Trophoblast cell (in vitro differentiated cells and primary cell): ENCODE results near the gene KDM2B.

Source experiments
- DNase-seq, 2 donors: peaks; one replicate each; pipeline ENCODE4 v3.0.0-alpha.2; 2016
- H2AFZ ChIP-seq: 2 replicates; pipeline ENCODE4 v1.6.1; 2013; ENCODE audit warnings: low read length, moderate library complexity, mild to moderate bottlenecking; ENCODE audit not compliant: insufficient read depth, poor library complexity
- H2AK5ac ChIP-seq: 2 replicates; pipeline ENCODE4 v1.6.1; 2013; ENCODE audit warnings: mild to moderate bottlenecking, low read length
- H2BK120ac ChIP-seq: 2 replicates; pipeline ENCODE4 v1.6.1; 2013; ENCODE audit warnings: low read length, mild to moderate bottlenecking, moderate library complexity; ENCODE audit not compliant: insufficient read depth, poor library complexity
- H2BK12ac ChIP-seq: 2 replicates; pipeline ENCODE4 v1.6.1; 2013; ENCODE audit warnings: mild to moderate bottlenecking, low read length, moderate library complexity
- H2BK5ac ChIP-seq: 2 replicates; pipeline ENCODE4 v1.6.1; 2013; ENCODE audit warnings: low read length, low read depth, moderate library complexity, mild to moderate bottlenecking; ENCODE audit not compliant: poor library complexity
- H3K14ac ChIP-seq: 2 replicates; pipeline ENCODE4 v1.6.1; 2013; ENCODE audit warnings: mild to moderate bottlenecking, low read length
- H3K18ac ChIP-seq: 2 replicates; pipeline ENCODE4 v1.6.1; 2013; ENCODE audit warnings: mild to moderate bottlenecking, low read length
- H3K23ac ChIP-seq: 2 replicates; pipeline ENCODE4 v1.6.1; 2013; ENCODE audit warnings: low read length
- H3K27ac ChIP-seq: 2 replicates; pipeline ENCODE4 v1.5.1; 2013; ENCODE audit warnings: low read depth, mild to moderate bottlenecking, inconsistent platforms, low read length, moderate library complexity
- H3K27me3 ChIP-seq: 2 replicates; pipeline ENCODE4 v1.6.1; 2013; ENCODE audit warnings: inconsistent platforms, mild to moderate bottlenecking, low read length, moderate library complexity; ENCODE audit not compliant: insufficient read depth
- H3K36me3 ChIP-seq, 2 experiments: 1 replicate in 1 of 2; 2 replicates in 1 of 2; pipeline ENCODE4 v1.6.1; 2013; ENCODE audit warnings: low read length in 2 of 2, mild to moderate bottlenecking in 2 of 2, moderate library complexity in 1 of 2; ENCODE audit not compliant: insufficient read depth in 2 of 2, control insufficient read depth in 1 of 2
- H3K4ac ChIP-seq: 2 replicates; pipeline ENCODE4 v1.6.1; 2013; ENCODE audit warnings: low read depth, mild to moderate bottlenecking, low read length, moderate library complexity
- H3K4me1 ChIP-seq, 2 experiments: 1 replicate in 1 of 2; 2 replicates in 1 of 2; pipeline ENCODE4 v1.6.1; 2013; ENCODE audit warnings: low read length in 2 of 2, mild to moderate bottlenecking in 2 of 2, moderate library complexity in 1 of 2; ENCODE audit not compliant: insufficient read depth in 2 of 2, control insufficient read depth in 1 of 2
- H3K4me2 ChIP-seq: 2 replicates; pipeline ENCODE4 v1.6.1; 2013; ENCODE audit warnings: inconsistent platforms, mild to moderate bottlenecking, low read length, moderate library complexity
- H3K4me3 ChIP-seq: 2 replicates; pipeline ENCODE4 v1.5.1; 2013; ENCODE audit warnings: mild to moderate bottlenecking, low read depth, low read length, inconsistent platforms
- H3K79me1 ChIP-seq: one replicate; pipeline ENCODE4 v1.6.1; 2013; ENCODE audit warnings: low read length
- H3K79me2 ChIP-seq: 2 replicates; pipeline ENCODE4 v1.6.1; 2013; ENCODE audit warnings: low read length, mild to moderate bottlenecking; ENCODE audit not compliant: control insufficient read depth, insufficient read depth, poor library complexity
- H3K9ac ChIP-seq: 2 replicates; pipeline ENCODE4 v1.6.1; 2013; ENCODE audit warnings: mild to moderate bottlenecking, low read length
- H3K9me3 ChIP-seq: 2 replicates; pipeline ENCODE4 v1.6.1; 2013; ENCODE audit warnings: low read depth, mild to moderate bottlenecking, control low read depth, inconsistent platforms, low read length; ENCODE audit not compliant: insufficient read depth
- H4K12ac ChIP-seq: 2 replicates; pipeline ENCODE4 v1.6.1; 2013; ENCODE audit warnings: low read depth, mild to moderate bottlenecking, low read length, moderate library complexity
- H4K8ac ChIP-seq: 2 replicates; pipeline ENCODE4 v1.6.1; 2013; ENCODE audit warnings: low read depth, mild to moderate bottlenecking, low read length, moderate library complexity
- H4K91ac ChIP-seq: one replicate; pipeline ENCODE4 v1.6.1; 2013; ENCODE audit warnings: low read depth, mild to moderate bottlenecking, low read length, moderate library complexity
- WGBS: extraction: QIAGEN DNeasy Blood & Tissue Kit; methylation state at CpG from one replicate; pipeline ENCODE4 v1.1.7; 2013; ENCODE audit warnings: missing lambda C conversion rate; ENCODE audit not compliant: insufficient read length, insufficient coverage; ENCODE audit errors: extremely low coverage; 5-methylcytosine and 5-hydroxymethylcytosine counted together

KDM2B gene

GRCh38 chr12:121519227-121519626 lies 61.6 kb downstream of the KDM2B start:
- DNase-seq, result no peak
- Histone ChIP-seq H3K9ac (no peak overlapping the region), H3K18ac (no peak overlapping the region), H3K4me1 (peaks cover 0 to 4% of the 10 kb centered on the region in 2 experiments), H3K27ac (no peak overlapping the region), H3K79me2 (no peaks in the 10 kb centered on the region), H2BK5ac (no peak overlapping the region), H3K4me2 (no peak overlapping the region), H3K14ac (no peak overlapping the region), H2BK12ac (no peak overlapping the region), H2BK120ac (no peak overlapping the region), H3K79me1 (peaks cover 2% of the 10 kb centered on the region), H3K9me3 (peaks cover 6% of the 10 kb centered on the region), H3K4me3 (no peak overlapping the region), H4K91ac (no peak overlapping the region), H4K12ac (no peak overlapping the region), H3K36me3 (peaks cover 6 to 11% of the 10 kb centered on the region in 2 experiments), H4K8ac (no peak overlapping the region), H3K23ac (no peak overlapping the region), H2AK5ac (no peak overlapping the region), H3K4ac (no peak overlapping the region), H2AFZ (no peak overlapping the region), H3K27me3 (no peaks in the 10 kb centered on the region)

- H2AFZ ChIP-seq, result no peak overlapping the region
- no peak overlapping the region for H3K9ac ChIP-seq
- H3K14ac ChIP-seq, result no peak overlapping the region
- no peak overlapping the region for H2BK12ac ChIP-seq
- no CpG with 5 or more reads among the region's 10 CpGs for WGBS
- H3K36me3 ChIP-seq, result peaks cover 6 to 11% of the 10 kb centered on the region in 2 experiments
- H3K23ac ChIP-seq, result no peak overlapping the region
- no peak overlapping the region for H4K91ac ChIP-seq
- no peak for DNase-seq
- no peak overlapping the region for H3K27ac ChIP-seq
- H3K79me2 ChIP-seq, result no peaks in the 10 kb centered on the region
- no peak overlapping the region for H4K12ac ChIP-seq
- no peak overlapping the region for H3K4me3 ChIP-seq
- H3K18ac ChIP-seq, result no peak overlapping the region
- H2BK120ac ChIP-seq, result no peak overlapping the region
- peaks cover 8% of the 10 kb centered on the region for H3K9me3 ChIP-seq
- H3K4me2 ChIP-seq, result no peak overlapping the region
- H3K79me1 ChIP-seq, result peaks cover 2% of the 10 kb centered on the region
- peaks cover 0 to 4% of the 10 kb centered on the region in 2 experiments for H3K4me1 ChIP-seq
- H3K4ac ChIP-seq, result no peak overlapping the region
- no peak overlapping the region for H2BK5ac ChIP-seq
- H4K8ac ChIP-seq, result no peak overlapping the region
- H2AK5ac ChIP-seq, result no peak overlapping the region
- no peaks in the 10 kb centered on the region for H3K27me3 ChIP-seq
Observed at GRCh38 chr12:121518656-121519055, 62.2 kb downstream of the KDM2B start.

- Histone ChIP-seq H4K8ac (no peak overlapping the region), H2BK120ac (no peak overlapping the region), H3K79me2 (no peaks in the 10 kb centered on the region), H4K91ac (no peak overlapping the region), H2AK5ac (no peak overlapping the region), H3K9ac (no peak overlapping the region), H3K9me3 (peaks cover 6% of the 10 kb centered on the region), H3K4me1 (peaks cover 0 to 4% of the 10 kb centered on the region in 2 experiments), H2BK12ac (no peak overlapping the region), H3K23ac (no peak overlapping the region), H3K14ac (no peak overlapping the region), H2AFZ (no peak overlapping the region), H3K4me3 (no peak overlapping the region), H4K12ac (no peak overlapping the region), H3K18ac (no peak overlapping the region), H3K36me3 (peaks cover 15 to 22% of the 10 kb centered on the region in 2 experiments), H3K4me2 (no peak overlapping the region), H3K27me3 (no peaks in the 10 kb centered on the region), H3K27ac (no peak overlapping the region), H2BK5ac (no peak overlapping the region), H3K79me1 (peaks cover 2% of the 10 kb centered on the region), H3K4ac (no peak overlapping the region)
- WGBS, result no CpG with 5 or more reads among the region's 10 CpGs
- DNase-seq, result no peak
Observed at GRCh38 chr12:121516437-121517011, 64.3 kb downstream of the KDM2B start.

- Histone ChIP-seq H3K36me3 (peaks cover 9 to 19% of the 10 kb centered on the region in 2 experiments), H3K18ac (no peak overlapping the region), H2BK120ac (no peak overlapping the region), H2AK5ac (no peak overlapping the region), H4K12ac (no peak overlapping the region), H3K14ac (no peak overlapping the region), H3K9ac (no peak overlapping the region), H3K4me2 (no peak overlapping the region), H3K23ac (no peak overlapping the region), H2BK5ac (no peak overlapping the region), H3K9me3 (peaks cover 4% of the 10 kb centered on the region), H2BK12ac (no peak overlapping the region), H3K4me3 (no peak overlapping the region), H2AFZ (no peak overlapping the region), H3K4ac (no peak overlapping the region), H4K8ac (no peak overlapping the region), H3K27me3 (no peaks in the 10 kb centered on the region), H3K79me1 (peaks cover 2% of the 10 kb centered on the region), H3K27ac (no peak overlapping the region), H3K4me1 (peaks cover 0 to 4% of the 10 kb centered on the region in 2 experiments), H3K79me2 (no peaks in the 10 kb centered on the region), H4K91ac (no peak overlapping the region)
- DNase-seq, result no peak
- WGBS, result no CpG with 5 or more reads among the region's 7 CpGs
Observed at GRCh38 chr12:121515615-121516014, 65.2 kb downstream of the KDM2B start.
